HL-60 (cell line): ENCODE measurements around the gene CTSO.

ENCODE experiments used
- CTCF ChIP-seq: IDR thresholded peaks from one replicate; pipeline ENCODE4 v1.5.1; 2011; ENCODE audit warnings: low read length, control low read depth, inconsistent platforms; ENCODE audit not compliant: insufficient read depth
- GABPA ChIP-seq: IDR thresholded peaks from 2 replicates; pipeline ENCODE4 v1.6.1; 2012; ENCODE audit warnings: low read depth
- POLR2AphosphoS5 ChIP-seq: IDR thresholded peaks from 2 replicates; pipeline ENCODE4 v1.6.1; 2012; ENCODE audit warnings: low read depth
- REST ChIP-seq: IDR thresholded peaks from 2 replicates; pipeline ENCODE4 v1.6.1; 2012; ENCODE audit warnings: low read depth; ENCODE audit not compliant: insufficient replicate concordance
- SPI1 ChIP-seq: IDR thresholded peaks from 2 replicates; pipeline ENCODE4 v1.6.1; 2012; ENCODE audit warnings: low read depth, mild to moderate bottlenecking, borderline replicate concordance

DNA sequence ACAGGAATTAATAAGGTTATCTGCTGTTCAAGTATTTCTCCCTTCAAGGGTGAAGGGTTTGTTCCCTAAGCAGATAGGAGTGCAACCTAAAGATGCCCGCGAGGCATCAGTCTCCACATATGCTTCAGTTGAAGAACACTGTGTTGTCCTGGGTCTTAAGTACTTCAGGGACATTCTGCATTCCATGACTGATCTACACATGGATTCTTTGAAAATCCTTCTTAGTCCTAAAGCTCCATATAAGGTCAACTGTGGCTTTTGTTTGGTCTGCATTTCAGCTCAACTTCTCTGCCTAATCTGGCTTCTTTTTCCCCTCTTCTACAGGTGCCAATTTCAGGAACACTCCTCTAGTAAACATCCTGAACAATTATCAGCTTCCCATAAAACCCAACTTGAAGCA lies 21.8 kb upstream of the CTSO start:
- no peak for TF ChIP-seq CTCF
- TF ChIP-seq POLR2AphosphoS5, result no peak
- TF ChIP-seq GABPA, result no peak
- TF ChIP-seq REST, result no peak
- TF ChIP-seq SPI1, result no peak
